CD8-positive, alpha-beta memory T cell (primary cell): ENCODE data around the gene HDLBP. TPM values are rescaled to one million over a fixed set of nuclear protein-coding genes. Genes with fewer than 3 reads are reported as not detected.

Experiments
- CTCF ChIA-PET: fragments of 350-600 bp; sonication (Branson Sonifier 250); formaldehyde crosslinking; loops from one replicate; lab custom pipeline; 2021; ENCODE audit warnings: antibody characterized with exemption; lab: Charles Lee
- POLR2A ChIA-PET: fragments of 350-600 bp; sonication (Branson Sonifier 250); formaldehyde crosslinking; loops from one replicate; lab custom pipeline; 2021; ENCODE audit warnings: antibody characterized with exemption; lab: Charles Lee
- DNase-seq, 5 donors: peaks; one replicate each; pipeline versions ENCODE4 v3.0.0 to v3.0.0-alpha.2; 2020 to 2022; ENCODE audit warnings: mixed read lengths in 1 of 5
- H3K27ac ChIP-seq: one replicate; pipeline ENCODE4 v1.7.0; 2013; ENCODE audit warnings: low read depth, mild to moderate bottlenecking, low read length, moderate library complexity
- H3K27me3 ChIP-seq: 2 replicates; pipeline ENCODE4 v1.7.0; 2013; ENCODE audit warnings: low read length, mild to moderate bottlenecking; ENCODE audit not compliant: insufficient read depth, poor library complexity, severe bottlenecking
- H3K36me3 ChIP-seq: 2 replicates; pipeline ENCODE4 v1.7.0; 2013; ENCODE audit warnings: mild to moderate bottlenecking, low read length, moderate library complexity; ENCODE audit not compliant: insufficient read depth
- H3K4me1 ChIP-seq: 2 replicates; pipeline ENCODE4 v1.7.0; 2013; ENCODE audit warnings: mild to moderate bottlenecking, low read length, moderate library complexity; ENCODE audit not compliant: insufficient read depth
- H3K4me3 ChIP-seq: 2 replicates; pipeline ENCODE4 v1.7.0; 2013; ENCODE audit warnings: mild to moderate bottlenecking, low read length
- H3K9me3 ChIP-seq: 2 replicates; pipeline ENCODE4 v1.7.0; 2013; ENCODE audit warnings: mild to moderate bottlenecking, low read length
- H3K27ac Mint-ChIP-seq, 8 donors: one replicate each; pipeline ENCODE4 v1.8.0; 2020 to 2021; ENCODE audit warnings: mixed read lengths in 8 of 8, mild to moderate bottlenecking in 6 of 8, inconsistent platforms in 3 of 8, moderate library complexity in 3 of 8
- H3K27me3 Mint-ChIP-seq, 2 donors: one replicate each; pipeline ENCODE4 v1.8.0; 2020 to 2021; ENCODE audit warnings: mixed read lengths in 2 of 2, mild to moderate bottlenecking in 1 of 2, moderate library complexity in 1 of 2
- H3K36me3 Mint-ChIP-seq, 3 donors: one replicate each; pipeline ENCODE4 v1.8.0; 2020 to 2021; ENCODE audit warnings: mixed read lengths in 3 of 3, inconsistent platforms in 1 of 3, mild to moderate bottlenecking in 1 of 3
- H3K4me1 Mint-ChIP-seq, 3 donors: one replicate each; pipeline ENCODE4 v1.8.0; 2020 to 2021; ENCODE audit warnings: mixed read lengths in 3 of 3, inconsistent platforms in 1 of 3, mild to moderate bottlenecking in 1 of 3
- H3K4me3 Mint-ChIP-seq, 7 donors: one replicate each; pipeline ENCODE4 v1.8.0; 2020 to 2021; ENCODE audit warnings: mixed read lengths in 7 of 7, mild to moderate bottlenecking in 6 of 7, moderate library complexity in 4 of 7, inconsistent platforms in 2 of 7
- H3K9me3 Mint-ChIP-seq, 5 donors: one replicate each; pipeline ENCODE4 v1.8.0; 2020 to 2022; ENCODE audit warnings: mixed read lengths in 5 of 5, mild to moderate bottlenecking in 3 of 5, moderate library complexity in 2 of 5, inconsistent platforms in 1 of 5
- polyA plus RNA-seq: library from polyadenylated mRNA; unstranded; fragments of 300-500 nt; fragmentation: Illumina TruSeq; gene quantifications from one replicate; pipeline ENCODE4 v1.2.3, GENCODE V29; 2021
- total RNA-seq, 2 experiments: library from RNA; stranded (reverse); gene quantifications; one replicate each; pipeline ENCODE4 v1.2.3, GENCODE V29; 2021

Gene HDLBP
- total and polyA plus RNA-seq, 3 experiments from 2014 or later: 70.0 to 313 (median 307) TPM

- Mint-ChIP-seq H3K27ac (no peak overlapping the region), H3K4me1 (no peaks in the 10 kb centered on the region), H3K4me3 (no peak overlapping the region), H3K9me3 (no peaks in the 10 kb centered on the region), H3K27me3 (no peaks in the 10 kb centered on the region), H3K36me3 (peaks cover 0 to 15% (median 2%) of the 10 kb centered on the region in 3 donors)
- Histone ChIP-seq H3K36me3 (no peaks in the 10 kb centered on the region), H3K27me3 (no peaks in the 10 kb centered on the region), H3K4me1 (no peaks in the 10 kb centered on the region), H3K4me3 (no peak overlapping the region), H3K9me3 (no peaks in the 10 kb centered on the region), H3K27ac (no peak overlapping the region)
- no peak for DNase-seq
- CTCF ChIA-PET: interaction anchor here (1.1 to 1.4 kb wide), 2 partner anchors 11 to 24 kb away, joined by 3 read pairs; no protein-coding TSS in a partner anchor
- POLR2A ChIA-PET: no interaction called here
These were observed 128.2 kb downstream of the HDLBP start for GRCh38 chr2:241187101-241187917.

- CTCF ChIA-PET: interaction anchor here (1.1 kb wide), 1 partner anchor 23 kb away, joined by 3 read pairs; no protein-coding TSS in a partner anchor
These were observed 129.5 kb downstream of the HDLBP start for GRCh38 chr2:241185961-241186360.

GRCh38 chr2:241184901-241185300, 130.6 kb downstream of the HDLBP start:
- CTCF ChIA-PET: no interaction called here
- Histone ChIP-seq H3K4me1 (no peaks in the 10 kb centered on the region), H3K27ac (no peak overlapping the region), H3K27me3 (no peaks in the 10 kb centered on the region), H3K36me3 (no peaks in the 10 kb centered on the region), H3K9me3 (no peaks in the 10 kb centered on the region), H3K4me3 (no peak overlapping the region)
- Mint-ChIP-seq H3K4me3 (no peak overlapping the region), H3K36me3 (peaks cover 0 to 33% (median 5%) of the 10 kb centered on the region in 3 donors), H3K27me3 (no peaks in the 10 kb centered on the region), H3K27ac (no peak overlapping the region), H3K4me1 (no peaks in the 10 kb centered on the region), H3K9me3 (no peaks in the 10 kb centered on the region)
- POLR2A ChIA-PET: no interaction called here
- no peak for DNase-seq

More at GRCh38 chr2:241185961-241186360, 129.5 kb downstream of the HDLBP start:
- H3K4me3 Mint-ChIP-seq: no peak overlapping the region
- Histone ChIP-seq H3K27me3 (no peaks in the 10 kb centered on the region), H3K4me1 (no peaks in the 10 kb centered on the region), H3K4me3 (no peak overlapping the region), H3K27ac (no peak overlapping the region), H3K36me3 (no peaks in the 10 kb centered on the region), H3K9me3 (no peaks in the 10 kb centered on the region)
- no peaks in the 10 kb centered on the region for H3K4me1 Mint-ChIP-seq
- peaks cover 0 to 25% (median 4%) of the 10 kb centered on the region in 3 donors for H3K36me3 Mint-ChIP-seq
- peak overlapping the region in 1 of 8 donors; percentile 73 for H3K27ac Mint-ChIP-seq
- DNase-seq: no peak
- POLR2A ChIA-PET: no interaction called here
- H3K9me3 Mint-ChIP-seq: no peaks in the 10 kb centered on the region
- H3K27me3 Mint-ChIP-seq: no peaks in the 10 kb centered on the region

GRCh38 chr2:241183221-241183620, 132.3 kb downstream of the HDLBP start:
- H3K27ac Mint-ChIP-seq: no peak overlapping the region
- no peaks in the 10 kb centered on the region for H3K9me3 ChIP-seq
- H3K27ac ChIP-seq: no peak overlapping the region
- ChIA-PET CTCF (no interaction called here), POLR2A (no interaction called here)
- peaks cover 7 to 47% (median 8%) of the 10 kb centered on the region in 3 donors for H3K36me3 Mint-ChIP-seq
- no peaks in the 10 kb centered on the region for H3K4me1 ChIP-seq
- H3K27me3 Mint-ChIP-seq: no peaks in the 10 kb centered on the region
- no peaks in the 10 kb centered on the region for H3K36me3 ChIP-seq
- no peaks in the 10 kb centered on the region for H3K27me3 ChIP-seq
- H3K4me3 Mint-ChIP-seq: no peak overlapping the region
- no peak for DNase-seq
- H3K9me3 Mint-ChIP-seq: no peaks in the 10 kb centered on the region
- no peak overlapping the region for H3K4me3 ChIP-seq
- H3K4me1 Mint-ChIP-seq: no peaks in the 10 kb centered on the region

GRCh38 chr2:241182531-241183133, 132.8 kb downstream of the HDLBP start:
- Mint-ChIP-seq H3K36me3 (peaks cover 7 to 51% (median 8%) of the 10 kb centered on the region in 3 donors), H3K4me3 (no peak overlapping the region), H3K27me3 (no peaks in the 10 kb centered on the region), H3K27ac (peak overlapping the region in 1 of 8 donors; percentile 41), H3K4me1 (no peaks in the 10 kb centered on the region), H3K9me3 (no peaks in the 10 kb centered on the region)
- Histone ChIP-seq H3K4me1 (no peaks in the 10 kb centered on the region), H3K4me3 (no peak overlapping the region), H3K27me3 (no peaks in the 10 kb centered on the region), H3K36me3 (no peaks in the 10 kb centered on the region), H3K27ac (no peak overlapping the region), H3K9me3 (no peaks in the 10 kb centered on the region)
- ChIA-PET CTCF (no interaction called here), POLR2A (no interaction called here)
- no peak for DNase-seq

GRCh38 chr2:241182126-241182525, 133.3 kb downstream of the HDLBP start:
- Mint-ChIP-seq H3K36me3 (peaks cover 7 to 56% (median 11%) of the 10 kb centered on the region in 3 donors), H3K27ac (peak overlapping the region in 1 of 8 donors; percentile 92), H3K27me3 (no peaks in the 10 kb centered on the region), H3K4me1 (no peaks in the 10 kb centered on the region), H3K9me3 (no peaks in the 10 kb centered on the region), H3K4me3 (no peak overlapping the region)
- no peaks in the 10 kb centered on the region for H3K9me3 ChIP-seq
- no peaks in the 10 kb centered on the region for H3K4me1 ChIP-seq
- H3K27ac ChIP-seq: no peak overlapping the region
- CTCF ChIA-PET: no interaction called here
- H3K36me3 ChIP-seq: no peaks in the 10 kb centered on the region
- H3K4me3 ChIP-seq: no peak overlapping the region
- POLR2A ChIA-PET: no interaction called here
- DNase-seq: no peak
- H3K27me3 ChIP-seq: no peaks in the 10 kb centered on the region

- Mint-ChIP-seq H3K4me1 (no peaks in the 10 kb centered on the region), H3K4me3 (no peak overlapping the region), H3K27ac (no peak overlapping the region), H3K36me3 (peaks cover 7 to 68% (median 13%) of the 10 kb centered on the region in 3 donors), H3K27me3 (no peaks in the 10 kb centered on the region), H3K9me3 (no peaks in the 10 kb centered on the region)
- Histone ChIP-seq H3K4me1 (no peaks in the 10 kb centered on the region), H3K27ac (no peak overlapping the region), H3K36me3 (no peaks in the 10 kb centered on the region), H3K9me3 (no peaks in the 10 kb centered on the region), H3K27me3 (no peaks in the 10 kb centered on the region), H3K4me3 (no peak overlapping the region)
- DNase-seq: no peak
- ChIA-PET CTCF (no interaction called here), POLR2A (no interaction called here)
These were observed 135.0 kb downstream of the HDLBP start for GRCh38 chr2:241180495-241180894.

GRCh38 chr2:241179899-241180298, 135.6 kb downstream of the HDLBP start:
- H3K9me3 Mint-ChIP-seq: no peaks in the 10 kb centered on the region
- H3K27ac Mint-ChIP-seq: peak overlapping the region in 2 of 8 donors; percentile 43 to 69
- H3K4me3 ChIP-seq: no peak overlapping the region
- H3K4me1 ChIP-seq: no peaks in the 10 kb centered on the region
- no peaks in the 10 kb centered on the region for H3K9me3 ChIP-seq
- no peaks in the 10 kb centered on the region for H3K27me3 ChIP-seq
- H3K4me1 Mint-ChIP-seq: peaks cover 0 to 5% (median 0%) of the 10 kb centered on the region in 3 donors
- no peaks in the 10 kb centered on the region for H3K36me3 ChIP-seq
- DNase-seq: no peak
- H3K27ac ChIP-seq: no peak overlapping the region
- H3K36me3 Mint-ChIP-seq: peaks cover 7 to 74% (median 18%) of the 10 kb centered on the region in 3 donors
- CTCF ChIA-PET: no interaction called here
- no peaks in the 10 kb centered on the region for H3K27me3 Mint-ChIP-seq
- POLR2A ChIA-PET: no interaction called here
- no peak overlapping the region for H3K4me3 Mint-ChIP-seq
